HepG2 (cell line): Measurements from ENCODE around the gene LTA. TPM values are rescaled to one million over a fixed set of nuclear protein-coding genes. Genes with fewer than 3 reads are reported as not detected.
A peak's percentile ranks its signal among the peaks of the same experiment; 100 is the strongest.

Source experiments
- ATF1 ChIP-seq: IDR thresholded peaks from 2 replicates; pipeline ENCODE4 v1.6.1; 2016; ENCODE audit warnings: mild to moderate bottlenecking, control low read depth
- ATF4 ChIP-seq, 2 experiments: fragments of 450-650 bp in 1 of 2; sonication (generic) in 1 of 2; formaldehyde crosslinking; IDR thresholded peaks; 2 replicates each; pipeline versions ENCODE4 v1.5.0 to v1.8.0; 2020 to 2022; ENCODE audit warnings: mild to moderate bottlenecking in 1 of 2, missing genetic modification reagents in 1 of 2
- FOSL2 ChIP-seq: sonication (generic); formaldehyde crosslinking; IDR thresholded peaks from 2 replicates; pipeline ENCODE4 v1.4.0; 2020; ENCODE audit warnings: missing genetic modification reagents
- FOXK1 ChIP-seq: sonication (generic); formaldehyde crosslinking; IDR thresholded peaks from 2 replicates; pipeline ENCODE4 v1.4.0; 2020; ENCODE audit warnings: low read depth, missing genetic modification reagents, borderline replicate concordance
- LCORL ChIP-seq, 2 experiments: fragments of 450-650 bp in 1 of 2; sonication (generic) in 1 of 2; formaldehyde crosslinking in 1 of 2; IDR thresholded peaks; 2 replicates each; pipeline versions ENCODE4 v1.5.0 to v1.6.1; 2017 to 2020; ENCODE audit warnings: antibody characterized with exemption in 1 of 2, missing genetic modification reagents in 1 of 2
- NFE2L1 ChIP-seq: sonication (generic); formaldehyde crosslinking; IDR thresholded peaks from 2 replicates; pipeline ENCODE4 v1.4.0; 2020; ENCODE audit warnings: missing genetic modification reagents, mild to moderate bottlenecking, borderline replicate concordance
- PLRG1 ChIP-seq: fragments of 450-650 bp; conservative IDR thresholded peaks from 2 replicates; pipeline ENCODE4 v1.6.1; 2016
- PLSCR1 ChIP-seq: sonication (generic); formaldehyde crosslinking; IDR thresholded peaks from 2 replicates; pipeline ENCODE4 v1.5.0; 2020; ENCODE audit warnings: missing genetic modification reagents, mild to moderate bottlenecking, borderline replicate concordance
- RFXAP ChIP-seq: sonication (generic); formaldehyde crosslinking; IDR thresholded peaks from 2 replicates; pipeline ENCODE4 v1.4.0; 2020; ENCODE audit warnings: missing genetic modification reagents, borderline replicate concordance
- SALL1 ChIP-seq: sonication (generic); formaldehyde crosslinking; IDR thresholded peaks from 2 replicates; pipeline ENCODE4 v1.8.0; 2022; ENCODE audit warnings: mild to moderate bottlenecking, missing genetic modification reagents
- SOX6 ChIP-seq, 2 experiments: fragments of 450-650 bp in 1 of 2; sonication (generic) in 1 of 2; formaldehyde crosslinking in 1 of 2; IDR thresholded peaks; 2 replicates each; pipeline versions ENCODE4 v1.4.0 to v1.6.1; 2017 to 2020; ENCODE audit warnings: antibody characterized with exemption in 1 of 2, mild to moderate bottlenecking in 1 of 2, missing genetic modification reagents in 1 of 2
- YEATS4 ChIP-seq: sonication (generic); formaldehyde crosslinking; IDR thresholded peaks from 2 replicates; pipeline ENCODE4 v1.4.0; 2020; ENCODE audit warnings: missing genetic modification reagents, borderline replicate concordance
- ZBTB25 ChIP-seq: IDR thresholded peaks from 2 replicates; pipeline ENCODE4 v1.6.1; 2018; ENCODE audit warnings: missing genetic modification reagents
- ZFP36L1 ChIP-seq: sonication (generic); formaldehyde crosslinking; IDR thresholded peaks from 2 replicates; pipeline ENCODE4 v1.8.0; 2022; ENCODE audit warnings: mild to moderate bottlenecking, missing genetic modification reagents, moderate library complexity
- ZMYM2 ChIP-seq: sonication (generic); formaldehyde crosslinking; IDR thresholded peaks from 2 replicates; pipeline ENCODE4 v1.8.0; 2022; ENCODE audit warnings: mild to moderate bottlenecking, missing genetic modification reagents
- ZNF33A ChIP-seq: sonication (generic); formaldehyde crosslinking; IDR thresholded peaks from 2 replicates; pipeline ENCODE4 v1.5.1; 2020; ENCODE audit warnings: missing genetic modification reagents, mild to moderate bottlenecking, moderate library complexity, borderline replicate concordance
- ZNF34 ChIP-seq: sonication (generic); formaldehyde crosslinking; IDR thresholded peaks from 2 replicates; pipeline ENCODE4 v1.4.0; 2020; ENCODE audit warnings: mild to moderate bottlenecking, missing genetic modification reagents, borderline replicate concordance
- ZNF496 ChIP-seq: sonication (generic); formaldehyde crosslinking; IDR thresholded peaks from 2 replicates; pipeline ENCODE4 v1.8.1; 2023; ENCODE audit warnings: mild to moderate bottlenecking, moderate library complexity, missing genetic modification reagents; ENCODE audit not compliant: insufficient replicate concordance
- ZNF784 ChIP-seq: sonication (generic); formaldehyde crosslinking; IDR thresholded peaks from 2 replicates; pipeline ENCODE4 v1.5.1; 2020; ENCODE audit warnings: missing genetic modification reagents, mild to moderate bottlenecking, borderline replicate concordance
- polyA plus RNA-seq, 8 experiments: library from polyadenylated mRNA; depleted of rRNA in 3 of 8; stranded (reverse) in 7 of 8; unstranded in 1 of 8; fragments of >200 nt; fragmentation: Illumina TruSeq in 4 of 8; extraction: Trizol in 4 of 8; gene quantifications; 2 replicates each; pipeline versions ENCODE4 v1.2.1 to v1.2.3, GENCODE V29; 2011 to 2016; ENCODE audit warnings: low read depth in 4 of 8, missing spikeins in 1 of 8, mixed read lengths in 1 of 8; ENCODE audit not compliant: insufficient read depth in 1 of 8
- total RNA-seq, 5 experiments: library from RNA; depleted of rRNA; stranded (reverse); fragments of >200 nt; fragmentation: Illumina TruSeq; extraction: Trizol; gene quantifications; 2 replicates each; pipeline ENCODE4 v1.2.3, GENCODE V29; 2016; ENCODE audit warnings: low read depth in 1 of 5
- TF ChIP-seq, protein P1 (sequence below): sonication (generic); formaldehyde crosslinking; IDR thresholded peaks from 2 replicates; pipeline ENCODE4 v1.8.0; 2022; ENCODE audit warnings: missing genetic modification reagents, mild to moderate bottlenecking, borderline replicate concordance
- TF ChIP-seq, protein P2 (sequence below): sonication (generic); formaldehyde crosslinking; IDR thresholded peaks from 2 replicates; pipeline ENCODE4 v1.8.0; 2022; ENCODE audit warnings: mild to moderate bottlenecking, missing genetic modification reagents

Gene LTA
- total and polyA plus RNA-seq, 2 of the 13 experiments (the other 11 are each of a cell fraction or from before 2014, with no cell fraction given), result 0.09 TPM; not detected in 1

DNA sequence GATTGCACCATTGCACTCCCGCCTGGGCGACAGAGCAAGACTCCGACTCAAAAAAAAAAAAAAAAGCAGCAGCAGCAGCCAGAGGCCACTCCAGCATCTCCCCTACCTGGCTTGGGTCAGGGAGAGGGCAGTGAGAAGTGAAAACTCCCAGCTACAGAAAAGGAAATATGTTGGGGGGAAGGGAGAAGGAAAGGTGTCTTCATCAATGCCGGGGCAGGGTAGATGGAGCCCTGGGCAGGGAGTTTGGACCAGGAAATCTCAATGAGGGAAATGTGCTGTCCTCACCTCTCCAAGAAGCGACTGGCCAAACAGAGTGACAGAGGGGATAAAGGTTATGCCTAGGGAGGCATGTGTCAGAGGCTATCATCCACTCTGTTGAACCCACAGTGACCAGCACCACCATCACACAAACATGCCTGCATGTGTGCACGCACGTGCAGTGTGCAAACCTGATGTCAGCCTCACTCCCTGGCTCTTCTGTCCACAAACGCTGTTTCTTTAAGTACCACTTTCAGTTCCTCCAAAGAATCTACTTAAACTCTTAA is 42.1 kb downstream of the LTA start (continued):
- TF ChIP-seq, protein P1, sequence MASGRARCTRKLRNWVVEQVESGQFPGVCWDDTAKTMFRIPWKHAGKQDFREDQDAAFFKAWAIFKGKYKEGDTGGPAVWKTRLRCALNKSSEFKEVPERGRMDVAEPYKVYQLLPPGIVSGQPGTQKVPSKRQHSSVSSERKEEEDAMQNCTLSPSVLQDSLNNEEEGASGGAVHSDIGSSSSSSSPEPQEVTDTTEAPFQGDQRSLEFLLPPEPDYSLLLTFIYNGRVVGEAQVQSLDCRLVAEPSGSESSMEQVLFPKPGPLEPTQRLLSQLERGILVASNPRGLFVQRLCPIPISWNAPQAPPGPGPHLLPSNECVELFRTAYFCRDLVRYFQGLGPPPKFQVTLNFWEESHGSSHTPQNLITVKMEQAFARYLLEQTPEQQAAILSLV (CRISPR knock-in tag), result no peak
- no peak for TF ChIP-seq ZFP36L1 (CRISPR knock-in tag)
- TF ChIP-seq SOX6 (IDR thresholded peaks at IDR 0.05), result no peak
- no peak for TF ChIP-seq SOX6 (CRISPR knock-in tag; IDR thresholded peaks at IDR 0.05)
- TF ChIP-seq ZNF34 (CRISPR knock-in tag), result no peak
- no peak for TF ChIP-seq ZNF33A (CRISPR knock-in tag)
- TF ChIP-seq, protein P2, sequence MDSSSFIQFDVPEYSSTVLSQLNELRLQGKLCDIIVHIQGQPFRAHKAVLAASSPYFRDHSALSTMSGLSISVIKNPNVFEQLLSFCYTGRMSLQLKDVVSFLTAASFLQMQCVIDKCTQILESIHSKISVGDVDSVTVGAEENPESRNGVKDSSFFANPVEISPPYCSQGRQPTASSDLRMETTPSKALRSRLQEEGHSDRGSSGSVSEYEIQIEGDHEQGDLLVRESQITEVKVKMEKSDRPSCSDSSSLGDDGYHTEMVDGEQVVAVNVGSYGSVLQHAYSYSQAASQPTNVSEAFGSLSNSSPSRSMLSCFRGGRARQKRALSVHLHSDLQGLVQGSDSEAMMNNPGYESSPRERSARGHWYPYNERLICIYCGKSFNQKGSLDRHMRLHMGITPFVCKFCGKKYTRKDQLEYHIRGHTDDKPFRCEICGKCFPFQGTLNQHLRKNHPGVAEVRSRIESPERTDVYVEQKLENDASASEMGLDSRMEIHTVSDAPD, result no peak
- no peak for TF ChIP-seq LCORL (IDR thresholded peaks at IDR 0.05)
- 0 out of 2 replicates have a peak, but pooled peaks have one; percentile 1 for TF ChIP-seq LCORL (CRISPR knock-in tag; IDR thresholded peaks at IDR 0.05)
- TF ChIP-seq ZNF496 (CRISPR knock-in tag), result no peak
- no peak for TF ChIP-seq PLRG1
- no peak for TF ChIP-seq PLSCR1 (CRISPR knock-in tag)
- TF ChIP-seq NFE2L1 (CRISPR knock-in tag), result no peak
- TF ChIP-seq SALL1, result peak; percentile 12; the same call in 1 of the 2 replicates
- no peak for TF ChIP-seq RFXAP (CRISPR knock-in tag)
- no peak for TF ChIP-seq ZBTB25 (CRISPR knock-in tag)
- TF ChIP-seq ZMYM2 (CRISPR knock-in tag), result no peak
- TF ChIP-seq FOSL2, result 0 out of 2 replicates have a peak, but pooled peaks have one; percentile 9
- TF ChIP-seq ZNF784 (CRISPR knock-in tag), result 0 out of 2 replicates have a peak, but pooled peaks have one; percentile 44
- no peak for TF ChIP-seq ATF1 (CRISPR knock-in tag)
- TF ChIP-seq FOXK1 (CRISPR knock-in tag), result no peak
- TF ChIP-seq ATF4 (CRISPR knock-in tag; IDR thresholded peaks at IDR 0.05), result no peak
- no peak for TF ChIP-seq YEATS4 (CRISPR knock-in tag)
